ENCODE measurements around the gene GNAQ. TPM values are rescaled to one million over a fixed set of nuclear protein-coding genes. Genes with fewer than 3 reads are reported as not detected.

The GNAQ gene
- total and polyA plus RNA-seq, 2 donors (not counting 1 experiment from before 2014, with no cell fraction given): 0.60 to 1.4 TPM

DNA sequence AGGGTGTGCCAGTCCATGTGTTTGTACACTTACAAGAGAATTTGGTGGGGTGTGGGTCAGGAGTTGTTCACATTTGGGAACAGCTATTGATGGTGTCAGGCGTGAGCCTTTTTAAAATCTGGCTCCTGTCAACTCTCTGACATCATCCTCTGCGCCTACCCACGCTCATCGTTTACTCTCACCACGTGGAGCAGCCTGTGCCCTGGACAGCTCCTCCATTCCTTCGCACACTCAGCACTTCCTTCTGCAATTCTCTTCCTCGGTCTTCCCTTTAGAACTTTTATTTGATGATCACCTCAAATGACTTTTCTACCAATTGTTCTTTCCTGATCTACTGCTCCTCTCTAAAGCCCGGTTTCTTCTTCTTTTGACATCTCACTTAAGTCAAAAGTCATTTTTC is 42.1 kb upstream of the GNAQ start:
- ATAC-seq (ENCODE audit: low read depth): no peak
- Mint-ChIP-seq H3K4me3 (no peak overlapping the region), H3K27ac (no peak overlapping the region), H3K4me1 (no peaks in the 10 kb centered on the region), H3K9me3 (ENCODE audit: insufficient read depth) (no peaks in the 10 kb centered on the region), H3K27me3 (peaks cover 42% of the 10 kb centered on the region)
- Histone ChIP-seq H3K79me2 (ENCODE audit: control insufficient read depth, insufficient read depth, low read length) (no peaks in the 10 kb centered on the region), H4K20me1 (ENCODE audit: control insufficient read depth, insufficient read depth, low read length, poor library complexity, severe bottlenecking) (no peaks in the 10 kb centered on the region), H3K4me3 (ENCODE audit: control extremely low read depth in 1 of 5, extremely low read depth in 1 of 5, insufficient read depth in 1 of 5, low read depth in 2 of 5, low read length in 4 of 5) (no peak overlapping the region), H3K36me3 (replicated peaks in 1 of 2; ENCODE audit: control extremely low read depth in 1 of 2, control insufficient read depth in 1 of 2, extremely low read depth in 1 of 2, insufficient read depth in 2 of 2, low read length in 1 of 2) (no peaks in the 10 kb centered on the region), H3K4me1 (ENCODE audit: control insufficient read depth in 2 of 2, insufficient read depth in 2 of 2, low read length in 2 of 2) (no peaks in the 10 kb centered on the region), H3K9ac (ENCODE audit: low read length) (no peak overlapping the region), H3K9me3 (ENCODE audit: control extremely low read depth in 1 of 3, control insufficient read depth in 2 of 3, insufficient read depth in 1 of 3, low read length in 2 of 3) (no peaks in the 10 kb centered on the region), H2AFZ (ENCODE audit: insufficient read depth, low read depth, low read length, poor library complexity, severe bottlenecking) (no peak overlapping the region), H3K27ac (ENCODE audit: low read length in 2 of 2) (no peak overlapping the region), H3K27me3 (replicated peaks in 1 of 4; ENCODE audit: control extremely low read depth in 1 of 4, control insufficient read depth in 3 of 4, insufficient read depth in 4 of 4, low read length in 3 of 4) (peaks cover 0 to 6% (median 1%) of the 10 kb centered on the region in 4 experiments), H3K4me2 (replicated peaks; ENCODE audit: low read depth, low read length, poor library complexity, severe bottlenecking) (no peak overlapping the region)
- DNase-seq: no peak
- 61% methylated on average over 7 of the region's 8 CpGs for WGBS (ENCODE audit: insufficient coverage)
- intact Hi-C loops (cut with micrococcal nuclease): no loop called here
- TF ChIP-seq EZH2 (IDR thresholded peaks at IDR 0.05; ENCODE audit: borderline replicate concordance, insufficient read depth, low read depth, low read length, poor library complexity, severe bottlenecking) (no peak), CTCF (IDR thresholded peaks at IDR 0.05) (no peak)
- CTCF ChIA-PET: no interaction called here
- POLR2A ChIA-PET: no interaction called here

DNA sequence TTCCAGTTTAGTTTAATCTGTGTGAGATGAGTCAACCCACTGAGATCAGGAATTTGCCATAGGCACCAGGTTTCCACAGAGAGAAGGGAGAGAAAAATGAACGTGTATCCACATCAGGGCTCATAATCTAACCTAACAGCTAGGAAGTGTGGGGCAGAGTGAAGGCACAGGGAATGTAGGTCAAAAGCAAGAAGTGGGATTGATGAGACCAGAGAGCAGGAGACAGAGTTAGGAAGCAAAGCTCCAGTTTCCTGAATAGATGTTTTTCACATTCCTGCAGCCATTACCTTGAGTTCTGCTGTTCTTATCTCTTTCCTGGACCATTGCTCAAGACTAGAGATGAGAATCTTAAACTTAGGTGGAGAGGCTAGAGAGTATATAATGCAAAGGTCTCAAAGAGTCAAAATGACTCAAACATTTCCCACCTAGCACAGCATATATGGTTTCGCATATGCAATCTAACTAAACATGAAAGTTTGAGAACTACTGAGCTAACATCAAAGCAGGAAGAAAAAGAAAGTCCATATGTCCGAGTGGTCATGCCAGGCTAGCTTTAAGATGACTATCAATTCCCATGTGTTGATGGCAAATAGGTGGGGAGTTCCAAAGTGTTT is 41.1 kb upstream of the GNAQ start:
- Histone ChIP-seq H3K27me3 (replicated peaks in 1 of 4; ENCODE audit: control extremely low read depth in 1 of 4, control insufficient read depth in 3 of 4, insufficient read depth in 4 of 4, low read length in 3 of 4) (peaks cover 0 to 6% (median 1%) of the 10 kb centered on the region in 4 experiments), H3K79me2 (ENCODE audit: control insufficient read depth, insufficient read depth, low read length) (no peaks in the 10 kb centered on the region), H3K4me1 (ENCODE audit: control insufficient read depth in 2 of 2, insufficient read depth in 2 of 2, low read length in 2 of 2) (no peaks in the 10 kb centered on the region), H3K4me2 (replicated peaks; ENCODE audit: low read depth, low read length, poor library complexity, severe bottlenecking) (no peak overlapping the region), H3K4me3 (ENCODE audit: control extremely low read depth in 1 of 5, extremely low read depth in 1 of 5, insufficient read depth in 1 of 5, low read depth in 2 of 5, low read length in 4 of 5) (no peak overlapping the region), H4K20me1 (ENCODE audit: control insufficient read depth, insufficient read depth, low read length, poor library complexity, severe bottlenecking) (no peaks in the 10 kb centered on the region), H2AFZ (ENCODE audit: insufficient read depth, low read depth, low read length, poor library complexity, severe bottlenecking) (no peak overlapping the region), H3K36me3 (replicated peaks in 1 of 2; ENCODE audit: control extremely low read depth in 1 of 2, control insufficient read depth in 1 of 2, extremely low read depth in 1 of 2, insufficient read depth in 2 of 2, low read length in 1 of 2) (no peaks in the 10 kb centered on the region), H3K9ac (ENCODE audit: low read length) (no peak overlapping the region), H3K9me3 (ENCODE audit: control extremely low read depth in 1 of 3, control insufficient read depth in 2 of 3, insufficient read depth in 1 of 3, low read length in 2 of 3) (peaks cover 0 to 2% (median 0%) of the 10 kb centered on the region in 3 donors), H3K27ac (ENCODE audit: low read length in 2 of 2) (no peak overlapping the region)
- peaks cover 36% of the 10 kb centered on the region for H3K27me3 Mint-ChIP-seq
- ChIA-PET POLR2A (no interaction called here), CTCF (no interaction called here)
- no peak for ATAC-seq (ENCODE audit: low read depth)
- no peak overlapping the region for H3K27ac Mint-ChIP-seq
- TF ChIP-seq CTCF (IDR thresholded peaks at IDR 0.05): no peak
- no peak for TF ChIP-seq EZH2 (IDR thresholded peaks at IDR 0.05; ENCODE audit: borderline replicate concordance, insufficient read depth, low read depth, low read length, poor library complexity, severe bottlenecking)
- no peaks in the 10 kb centered on the region for H3K4me1 Mint-ChIP-seq
- WGBS (ENCODE audit: insufficient coverage): 100% methylated on average over 1 of the region's 3 CpGs
- no peaks in the 10 kb centered on the region for H3K9me3 Mint-ChIP-seq (ENCODE audit: insufficient read depth)
- intact Hi-C loops (cut with micrococcal nuclease): no loop called here
- H3K4me3 Mint-ChIP-seq: no peak overlapping the region
- DNase-seq: no peak

Data from B cell (primary cell).